Esophagus muscularis mucosa (tissue), 3 donors: ENCODE results near the gene CRACDL.

Experiments used
- EP300 ChIP-seq: sonication (generic); formaldehyde crosslinking; IDR thresholded peaks from one replicate; pipeline ENCODE4 v1.6.1; 2017; ENCODE audit warnings: antibody characterized with exemption
- TF ChIP-seq, protein P1 (sequence below), 3 experiments: fragments of 200-600 bp in 2 of 3; fragments of 450-650 bp in 1 of 3; sonication (generic) in 2 of 3; IDR thresholded peaks; one replicate each; pipeline ENCODE4 v1.5.1; 2017 to 2019; ENCODE audit warnings: antibody characterized with exemption in 3 of 3, mild to moderate bottlenecking in 2 of 3, moderate library complexity in 1 of 3

DNA sequence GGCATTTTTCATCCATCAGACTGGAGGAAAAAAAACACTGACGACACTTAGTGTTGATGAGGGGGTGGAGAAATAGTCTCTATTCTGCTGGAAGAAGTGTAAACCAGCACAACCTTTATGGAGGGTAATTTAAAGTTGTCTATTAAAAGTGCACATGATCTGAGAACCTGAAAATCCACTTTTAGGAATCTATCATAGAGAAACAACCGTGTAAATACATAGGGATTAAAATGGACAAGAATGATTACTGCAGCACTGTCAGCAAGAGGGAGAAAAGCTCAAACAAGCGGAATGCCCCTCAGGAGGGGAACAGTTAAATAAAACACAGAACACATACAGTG, 125.5 kb downstream of the CRACDL start:
- TF ChIP-seq, protein P1, sequence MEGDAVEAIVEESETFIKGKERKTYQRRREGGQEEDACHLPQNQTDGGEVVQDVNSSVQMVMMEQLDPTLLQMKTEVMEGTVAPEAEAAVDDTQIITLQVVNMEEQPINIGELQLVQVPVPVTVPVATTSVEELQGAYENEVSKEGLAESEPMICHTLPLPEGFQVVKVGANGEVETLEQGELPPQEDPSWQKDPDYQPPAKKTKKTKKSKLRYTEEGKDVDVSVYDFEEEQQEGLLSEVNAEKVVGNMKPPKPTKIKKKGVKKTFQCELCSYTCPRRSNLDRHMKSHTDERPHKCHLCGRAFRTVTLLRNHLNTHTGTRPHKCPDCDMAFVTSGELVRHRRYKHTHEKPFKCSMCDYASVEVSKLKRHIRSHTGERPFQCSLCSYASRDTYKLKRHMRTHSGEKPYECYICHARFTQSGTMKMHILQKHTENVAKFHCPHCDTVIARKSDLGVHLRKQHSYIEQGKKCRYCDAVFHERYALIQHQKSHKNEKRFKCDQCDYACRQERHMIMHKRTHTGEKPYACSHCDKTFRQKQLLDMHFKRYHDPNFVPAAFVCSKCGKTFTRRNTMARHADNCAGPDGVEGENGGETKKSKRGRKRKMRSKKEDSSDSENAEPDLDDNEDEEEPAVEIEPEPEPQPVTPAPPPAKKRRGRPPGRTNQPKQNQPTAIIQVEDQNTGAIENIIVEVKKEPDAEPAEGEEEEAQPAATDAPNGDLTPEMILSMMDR (IDR thresholded peaks at IDR 0.05): no peak
- no peak for TF ChIP-seq EP300
